SK-N-SH treated with all-trans-retinoic acid at 6 μM for 48 hours (cell line): Measurements from ENCODE around the gene FHOD1.

Experiments
- ATAC-seq: fragments of 200-7000 bp; cut with Tn5 transposase; 3 replicates; pipeline ENCODE4 v1.9.1; 2020; ENCODE audit warnings: mild to moderate bottlenecking, moderate library complexity
- ARNTL ChIP-seq: fragments of 450-650 bp; formaldehyde crosslinking; IDR thresholded peaks from 2 replicates; pipeline ENCODE4 v1.5.0; 2020; ENCODE audit warnings: low read depth, mild to moderate bottlenecking, moderate library complexity, borderline replicate concordance
- BACH2 ChIP-seq: fragments of 250-450 bp; sonication (Bioruptor Pico); IDR thresholded peaks from 2 replicates; pipeline ENCODE4 v1.9.0; 2021; ENCODE audit warnings: mild to moderate bottlenecking, borderline replicate concordance
- CSDC2 ChIP-seq: fragments of 250-450 bp; sonication (Bioruptor Pico); IDR thresholded peaks from 2 replicates; pipeline ENCODE4 v1.5.0; 2020; ENCODE audit warnings: mild to moderate bottlenecking, moderate library complexity
- ESRRG ChIP-seq: fragments of 250-450 bp; sonication (Bioruptor Pico); IDR thresholded peaks from 2 replicates; pipeline ENCODE4 v1.6.1; 2021; ENCODE audit warnings: mild to moderate bottlenecking
- ISL1 ChIP-seq: fragments of 250-450 bp; sonication (Bioruptor Pico); IDR thresholded peaks from 2 replicates; pipeline ENCODE4 v2.1.2; 2022; ENCODE audit warnings: mild to moderate bottlenecking, moderate library complexity
- OSR1 ChIP-seq: fragments of 250-450 bp; sonication (Bioruptor Pico); IDR thresholded peaks from 2 replicates; pipeline ENCODE4 v1.8.0; 2022; ENCODE audit warnings: moderate library complexity, mild to moderate bottlenecking, inconsistent platforms
- PPARA ChIP-seq: fragments of 250-450 bp; sonication (Bioruptor Pico); IDR thresholded peaks from 2 replicates; pipeline ENCODE4 v1.5.0; 2020; ENCODE audit warnings: mild to moderate bottlenecking, borderline replicate concordance
- RARB ChIP-seq: fragments of 250-450 bp; sonication (Bioruptor Pico); IDR thresholded peaks from 2 replicates; pipeline ENCODE4 v1.8.0; 2021; ENCODE audit warnings: mild to moderate bottlenecking, moderate library complexity
- TCF4 ChIP-seq: fragments of 250-450 bp; sonication (Bioruptor Pico); IDR thresholded peaks from 2 replicates; pipeline ENCODE4 v1.8.0; 2021; ENCODE audit warnings: mild to moderate bottlenecking, moderate library complexity, borderline replicate concordance
- TOX ChIP-seq: fragments of 250-450 bp; sonication (Bioruptor Pico); IDR thresholded peaks from 2 replicates; pipeline ENCODE4 v1.8.0; 2021; ENCODE audit warnings: mild to moderate bottlenecking, moderate library complexity, borderline replicate concordance
- ZC3H10 ChIP-seq: fragments of 250-450 bp; sonication (Bioruptor Pico); IDR thresholded peaks from 2 replicates; pipeline ENCODE4 v1.5.1; 2021; ENCODE audit warnings: mild to moderate bottlenecking, moderate library complexity
- ZFP3 ChIP-seq: fragments of 250-450 bp; sonication (Bioruptor Pico); IDR thresholded peaks from 2 replicates; pipeline ENCODE4 v1.5.0; 2020; ENCODE audit warnings: mild to moderate bottlenecking, moderate library complexity
- ZFP30 ChIP-seq: fragments of 450-650 bp; formaldehyde crosslinking; IDR thresholded peaks from 2 replicates; pipeline ENCODE4 v1.5.0; 2022; ENCODE audit warnings: mild to moderate bottlenecking, moderate library complexity
- ZNF70 ChIP-seq: fragments of 450-650 bp; formaldehyde crosslinking; IDR thresholded peaks from 2 replicates; pipeline ENCODE4 v1.5.0; 2020; ENCODE audit warnings: mild to moderate bottlenecking, moderate library complexity
- TF ChIP-seq, protein P1 (sequence below): fragments of 250-450 bp; sonication (Bioruptor Pico); IDR thresholded peaks from 2 replicates; pipeline ENCODE4 v1.8.0; 2021; ENCODE audit warnings: low read depth, mild to moderate bottlenecking, moderate library complexity, borderline replicate concordance
- TF ChIP-seq, protein P2 (sequence below): fragments of 250-450 bp; sonication (Bioruptor Pico); IDR thresholded peaks from 2 replicates; pipeline ENCODE4 v1.5.1; 2020; ENCODE audit warnings: low read depth, mild to moderate bottlenecking, moderate library complexity
- TF ChIP-seq, protein P3 (sequence below): fragments of 250-450 bp; sonication (Bioruptor Pico); IDR thresholded peaks from 2 replicates; pipeline ENCODE4 v1.8.0; 2020; ENCODE audit warnings: mild to moderate bottlenecking, moderate library complexity, borderline replicate concordance
- TF ChIP-seq, protein P4 (sequence below): fragments of 250-450 bp; sonication (Bioruptor Pico); IDR thresholded peaks from 2 replicates; pipeline ENCODE4 v1.5.1; 2021; ENCODE audit warnings: mild to moderate bottlenecking, moderate library complexity

The FHOD1 gene

DNA sequence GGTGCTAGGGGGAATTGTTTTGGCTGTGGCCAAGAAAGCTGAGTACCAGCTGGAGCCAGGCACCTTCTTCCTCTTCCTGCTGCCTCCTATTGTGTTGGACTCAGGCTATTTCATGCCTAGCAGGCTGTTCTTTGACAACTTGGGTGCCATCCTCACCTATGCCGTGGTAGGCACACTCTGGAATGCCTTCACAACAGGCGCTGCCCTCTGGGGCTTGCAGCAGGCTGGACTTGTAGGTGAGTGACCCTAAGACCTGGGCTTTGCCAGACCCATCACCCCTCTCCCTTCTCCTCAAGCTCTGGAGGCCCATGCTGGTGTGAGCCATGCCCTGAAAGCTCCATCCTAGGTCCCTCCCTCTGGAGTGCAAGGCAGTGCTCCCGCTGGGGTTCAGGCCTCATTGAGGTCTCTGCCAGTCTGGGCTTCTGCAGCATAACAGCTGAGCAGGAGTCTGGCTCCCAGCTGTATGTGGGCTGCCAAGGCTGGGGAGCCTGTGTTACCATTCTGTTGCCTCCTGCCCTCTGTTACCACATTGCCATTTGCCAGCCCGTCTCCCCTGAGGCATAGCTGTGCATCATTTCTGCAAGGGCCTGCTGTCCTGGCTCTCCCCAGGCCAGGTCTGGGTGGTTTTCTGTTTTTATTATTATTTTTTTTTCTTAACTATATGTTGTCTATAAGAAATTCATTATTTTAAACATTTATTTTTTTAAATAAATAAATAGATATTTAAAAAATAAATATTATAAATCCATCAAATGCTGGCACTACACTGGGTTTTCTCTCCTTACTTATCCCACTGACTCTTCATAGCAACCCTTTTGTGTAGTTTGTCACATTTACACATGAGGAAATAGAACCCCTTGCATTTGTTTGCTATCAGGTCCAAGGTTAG is 5.6 kb upstream of the FHOD1 start:
- TF ChIP-seq, protein P1, sequence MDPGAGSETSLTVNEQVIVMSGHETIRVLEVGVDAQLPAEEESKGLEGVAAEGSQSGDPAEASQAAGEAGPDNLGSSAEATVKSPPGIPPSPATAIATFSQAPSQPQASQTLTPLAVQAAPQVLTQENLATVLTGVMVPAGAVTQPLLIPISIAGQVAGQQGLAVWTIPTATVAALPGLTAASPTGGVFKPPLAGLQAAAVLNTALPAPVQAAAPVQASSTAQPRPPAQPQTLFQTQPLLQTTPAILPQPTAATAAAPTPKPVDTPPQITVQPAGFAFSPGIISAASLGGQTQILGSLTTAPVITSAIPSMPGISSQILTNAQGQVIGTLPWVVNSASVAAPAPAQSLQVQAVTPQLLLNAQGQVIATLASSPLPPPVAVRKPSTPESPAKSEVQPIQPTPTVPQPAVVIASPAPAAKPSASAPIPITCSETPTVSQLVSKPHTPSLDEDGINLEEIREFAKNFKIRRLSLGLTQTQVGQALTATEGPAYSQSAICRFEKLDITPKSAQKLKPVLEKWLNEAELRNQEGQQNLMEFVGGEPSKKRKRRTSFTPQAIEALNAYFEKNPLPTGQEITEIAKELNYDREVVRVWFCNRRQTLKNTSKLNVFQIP (CRISPR knock-in tag) = no peak
- TF ChIP-seq OSR1 (CRISPR knock-in tag) (no peak), TOX (CRISPR knock-in tag) (no peak), RARB (CRISPR knock-in tag) (no peak), ESRRG (CRISPR knock-in tag) (no peak)
- ATAC-seq = no peak

DNA sequence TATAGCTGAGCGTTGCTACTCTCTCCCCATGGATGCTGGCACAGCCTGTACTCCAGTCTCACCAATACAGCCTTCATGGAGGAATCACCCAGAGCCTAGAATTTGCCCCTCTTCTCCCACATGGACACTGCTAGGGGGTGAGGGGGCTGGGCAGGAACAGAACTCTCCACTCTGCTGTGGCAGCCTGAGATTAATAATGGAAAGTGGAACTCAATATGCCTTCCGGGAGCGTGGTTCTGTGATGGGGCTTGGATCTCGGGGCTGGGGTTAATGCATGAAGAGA is 2.7 kb upstream of the FHOD1 start:
- TF ChIP-seq ZNF70 (CRISPR knock-in tag) (no peak), RARB (CRISPR knock-in tag) (no peak), ZFP30 (no peak), TCF4 (CRISPR knock-in tag) (no peak), CSDC2 (CRISPR knock-in tag) (no peak), BACH2 (CRISPR knock-in tag) (no peak), PPARA (no peak)
- TF ChIP-seq, protein P2, sequence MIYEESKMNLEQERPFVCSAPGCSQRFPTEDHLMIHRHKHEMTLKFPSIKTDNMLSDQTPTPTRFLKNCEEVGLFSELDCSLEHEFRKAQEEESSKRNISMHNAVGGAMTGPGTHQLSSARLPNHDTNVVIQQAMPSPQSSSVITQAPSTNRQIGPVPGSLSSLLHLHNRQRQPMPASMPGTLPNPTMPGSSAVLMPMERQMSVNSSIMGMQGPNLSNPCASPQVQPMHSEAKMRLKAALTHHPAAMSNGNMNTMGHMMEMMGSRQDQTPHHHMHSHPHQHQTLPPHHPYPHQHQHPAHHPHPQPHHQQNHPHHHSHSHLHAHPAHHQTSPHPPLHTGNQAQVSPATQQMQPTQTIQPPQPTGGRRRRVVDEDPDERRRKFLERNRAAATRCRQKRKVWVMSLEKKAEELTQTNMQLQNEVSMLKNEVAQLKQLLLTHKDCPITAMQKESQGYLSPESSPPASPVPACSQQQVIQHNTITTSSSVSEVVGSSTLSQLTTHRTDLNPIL (CRISPR knock-in tag) = no peak
- TF ChIP-seq, protein P1 (CRISPR knock-in tag) = no peak
- no peak for ATAC-seq

DNA sequence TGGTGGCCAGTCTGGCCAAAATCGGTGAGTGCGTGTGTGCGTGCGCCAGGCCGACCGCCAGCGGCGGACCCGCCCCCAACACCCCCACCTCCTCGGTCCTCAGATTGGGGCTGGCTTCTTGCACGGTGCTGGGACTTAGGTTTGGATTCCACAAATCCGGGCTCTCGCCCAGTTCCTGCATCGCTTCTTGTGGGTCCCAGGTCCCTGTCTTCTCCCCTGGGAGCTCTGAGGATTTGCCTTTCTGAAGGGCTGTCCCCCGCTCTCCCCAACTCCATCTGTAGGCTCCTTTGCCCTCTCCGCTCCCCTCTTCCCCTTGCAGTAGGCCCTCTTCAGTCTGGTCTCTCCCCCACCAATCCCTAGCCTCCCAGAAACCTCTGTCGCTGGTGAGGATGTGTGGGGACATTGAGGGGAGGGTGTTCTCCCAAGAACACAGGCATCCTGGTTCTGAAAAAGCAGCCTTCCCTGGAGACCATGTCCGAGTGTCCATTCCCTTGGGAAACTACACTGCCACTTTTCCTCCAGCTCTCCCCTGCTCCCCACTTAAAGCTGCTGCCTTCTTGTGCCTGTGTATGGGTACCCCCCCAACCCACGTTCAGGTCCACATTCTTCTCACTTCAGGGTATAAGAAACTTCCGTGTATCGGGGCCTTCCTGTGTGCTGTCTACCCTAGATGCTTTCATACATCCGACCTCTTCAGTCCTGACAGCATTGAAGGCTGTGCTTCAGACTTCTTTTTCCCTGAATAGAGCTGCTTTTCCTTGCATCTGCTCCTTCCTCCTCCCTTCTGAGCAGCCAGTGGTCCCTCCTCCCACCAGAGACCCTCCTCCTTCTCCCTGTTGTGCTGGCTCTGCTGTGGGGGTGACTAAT is 2.1 kb upstream of the FHOD1 start:
- ATAC-seq = no peak
- TF ChIP-seq ZFP30 (no peak), ZNF70 (CRISPR knock-in tag) (no peak), RARB (CRISPR knock-in tag) (no peak), TOX (CRISPR knock-in tag) (no peak), ISL1 (CRISPR knock-in tag) (no peak), ARNTL (no peak), ZFP3 (CRISPR knock-in tag) (no peak), ZC3H10 (no peak)
- TF ChIP-seq, protein P3, sequence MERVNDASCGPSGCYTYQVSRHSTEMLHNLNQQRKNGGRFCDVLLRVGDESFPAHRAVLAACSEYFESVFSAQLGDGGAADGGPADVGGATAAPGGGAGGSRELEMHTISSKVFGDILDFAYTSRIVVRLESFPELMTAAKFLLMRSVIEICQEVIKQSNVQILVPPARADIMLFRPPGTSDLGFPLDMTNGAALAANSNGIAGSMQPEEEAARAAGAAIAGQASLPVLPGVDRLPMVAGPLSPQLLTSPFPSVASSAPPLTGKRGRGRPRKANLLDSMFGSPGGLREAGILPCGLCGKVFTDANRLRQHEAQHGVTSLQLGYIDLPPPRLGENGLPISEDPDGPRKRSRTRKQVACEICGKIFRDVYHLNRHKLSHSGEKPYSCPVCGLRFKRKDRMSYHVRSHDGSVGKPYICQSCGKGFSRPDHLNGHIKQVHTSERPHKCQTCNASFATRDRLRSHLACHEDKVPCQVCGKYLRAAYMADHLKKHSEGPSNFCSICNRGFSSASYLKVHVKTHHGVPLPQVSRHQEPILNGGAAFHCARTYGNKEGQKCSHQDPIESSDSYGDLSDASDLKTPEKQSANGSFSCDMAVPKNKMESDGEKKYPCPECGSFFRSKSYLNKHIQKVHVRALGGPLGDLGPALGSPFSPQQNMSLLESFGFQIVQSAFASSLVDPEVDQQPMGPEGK = no peak
- TF ChIP-seq, protein P4, sequence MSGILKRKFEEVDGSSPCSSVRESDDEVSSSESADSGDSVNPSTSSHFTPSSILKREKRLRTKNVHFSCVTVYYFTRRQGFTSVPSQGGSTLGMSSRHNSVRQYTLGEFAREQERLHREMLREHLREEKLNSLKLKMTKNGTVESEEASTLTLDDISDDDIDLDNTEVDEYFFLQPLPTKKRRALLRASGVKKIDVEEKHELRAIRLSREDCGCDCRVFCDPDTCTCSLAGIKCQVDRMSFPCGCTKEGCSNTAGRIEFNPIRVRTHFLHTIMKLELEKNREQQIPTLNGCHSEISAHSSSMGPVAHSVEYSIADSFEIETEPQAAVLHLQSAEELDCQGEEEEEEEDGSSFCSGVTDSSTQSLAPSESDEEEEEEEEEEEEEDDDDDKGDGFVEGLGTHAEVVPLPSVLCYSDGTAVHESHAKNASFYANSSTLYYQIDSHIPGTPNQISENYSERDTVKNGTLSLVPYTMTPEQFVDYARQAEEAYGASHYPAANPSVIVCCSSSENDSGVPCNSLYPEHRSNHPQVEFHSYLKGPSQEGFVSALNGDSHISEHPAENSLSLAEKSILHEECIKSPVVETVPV (CRISPR knock-in tag) = no peak
